Transverse colon (tissue), 4 donors: ENCODE measurements around the gene GRM7. TPM values are rescaled to one million over a fixed set of nuclear protein-coding genes. Genes with fewer than 3 reads are reported as not detected.
A peak's percentile ranks its signal among the peaks of the same experiment; 100 is the strongest.

Experiments
- DNase-seq: peaks from one replicate; pipeline ENCODE4 v3.0.0-alpha.2; 2019
- H3K27ac ChIP-seq, 4 donors: fragments of 200-600 bp; sonication (generic); 2 replicates each; pipeline ENCODE4 v1.5.1; 2016 to 2018; ENCODE audit warnings: inconsistent platforms in 4 of 4
- H3K27me3 ChIP-seq: fragments of 200-600 bp; sonication (generic); 2 replicates; pipeline ENCODE4 v1.5.1; 2017; ENCODE audit warnings: inconsistent platforms
- H3K36me3 ChIP-seq, 4 donors: fragments of 200-600 bp; sonication (generic); 2 replicates each; pipeline ENCODE4 v1.5.1; 2017 to 2019; ENCODE audit warnings: inconsistent platforms in 4 of 4
- H3K4me1 ChIP-seq, 4 donors: fragments of 200-600 bp; sonication (generic); 2 replicates each; pipeline ENCODE4 v1.5.1; 2017 to 2020; ENCODE audit warnings: inconsistent platforms in 4 of 4
- H3K4me3 ChIP-seq, 4 donors: fragments of 200-600 bp; sonication (generic); 1 replicate in 1 of 4; 2 replicates in 3 of 4; pipeline versions ENCODE4 v1.5.1 to v1.6.1; 2017 to 2019; ENCODE audit warnings: inconsistent platforms in 4 of 4
- H3K9me3 ChIP-seq, 2 donors: fragments of 200-600 bp; sonication (generic); 2 replicates each; pipeline ENCODE4 v1.5.1; 2017 to 2019; ENCODE audit warnings: inconsistent platforms in 2 of 2
- CTCF ChIP-seq, 5 experiments: fragments of 200-600 bp in 3 of 5; fragments of 450-650 bp in 2 of 5; sonication (generic) in 3 of 5; IDR thresholded peaks; 1 replicate in 2 of 5; 2 replicates in 3 of 5; pipeline ENCODE4 v1.5.1; 2016 to 2017; ENCODE audit warnings: antibody characterized with exemption in 5 of 5, inconsistent platforms in 3 of 5, mild to moderate bottlenecking in 2 of 5, moderate library complexity in 1 of 5
- EP300 ChIP-seq: sonication (generic); formaldehyde crosslinking; IDR thresholded peaks from one replicate; pipeline ENCODE4 v1.6.1; 2017; ENCODE audit warnings: antibody characterized with exemption, low read depth
- POLR2A ChIP-seq: fragments of 450-650 bp; IDR thresholded peaks from one replicate; pipeline ENCODE4 v1.6.1; 2016; ENCODE audit warnings: antibody characterized with exemption, mild to moderate bottlenecking, moderate library complexity
- POLR2AphosphoS5 ChIP-seq, 3 donors: sonication (generic); formaldehyde crosslinking; IDR thresholded peaks; one replicate each; pipeline ENCODE4 v1.6.1; 2016; ENCODE audit warnings: antibody characterized with exemption in 3 of 3
- WGBS, 2 donors: methylation state at CpG; one replicate each; pipeline ENCODE4 v1.1.5; 2018; ENCODE audit warnings: low coverage in 1 of 2; 5-methylcytosine and 5-hydroxymethylcytosine counted together
- in situ Hi-C, 4 donors: fragments of 200-750 bp; cut with MboI; loops; one replicate each; pipeline versions ENCODE4 v1.15.0 to v1.15.1; 2017; ENCODE audit warnings: low sequenced_read_pairs in 3 of 4, low pct_ligation_motif_present in 1 of 4, low pct_unique_long_range_greater_than_20kb in 1 of 4
- intact Hi-C: fragments of 100-400 bp; cut with DNase I; formaldehyde crosslinking; loops from one replicate; pipeline ENCODE4 v1.15.1; 2023; ENCODE audit warnings: low total_unique reads
- total RNA-seq, 4 donors: library from RNA; depleted of rRNA; stranded (reverse); fragments of >200 nt; gene quantifications; one replicate each; pipeline ENCODE4 v1.1.0, GENCODE V29; 2016

GRM7 gene
- total RNA-seq, 4 donors from 2014 or later: 0.14 to 0.20 (median 0.16) TPM; not detected in 1

DNA sequence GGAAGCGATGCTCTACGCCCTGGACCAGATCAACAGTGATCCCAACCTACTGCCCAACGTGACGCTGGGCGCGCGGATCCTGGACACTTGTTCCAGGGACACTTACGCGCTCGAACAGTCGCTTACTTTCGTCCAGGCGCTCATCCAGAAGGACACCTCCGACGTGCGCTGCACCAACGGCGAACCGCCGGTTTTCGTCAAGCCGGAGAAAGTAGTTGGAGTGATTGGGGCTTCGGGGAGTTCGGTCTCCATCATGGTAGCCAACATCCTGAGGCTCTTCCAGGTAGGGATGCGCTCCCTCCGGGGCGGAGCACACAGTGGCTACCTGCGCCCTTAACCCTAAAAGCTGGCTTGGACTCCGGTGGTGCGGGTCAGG lies 698 bp downstream of the GRM7 start:
- Histone ChIP-seq H3K4me3 (peak overlapping the region in 2 of 4 donors; percentile 18 to 37), H3K27ac (no peak overlapping the region), H3K4me1 (peaks cover 0 to 4% (median 0%) of the 10 kb centered on the region in 4 donors), H3K36me3 (no peaks in the 10 kb centered on the region), H3K27me3 (peaks cover 49% of the 10 kb centered on the region), H3K9me3 (no peaks in the 10 kb centered on the region)
- intact Hi-C loops: no loop called here
- WGBS, 2 donors: 26% methylated on average over 30 of the region's 30 CpGs; no CpG with 5 or more reads in 1 of the 2 donors
- no peak for TF ChIP-seq POLR2A
- no peak for TF ChIP-seq CTCF (IDR thresholded peaks at IDR 0.05)
- no peak for TF ChIP-seq POLR2AphosphoS5 (IDR thresholded peaks at IDR 0.05)
- TF ChIP-seq EP300: no peak
- in situ Hi-C loops: no loop called here
- DNase-seq: no peak

DNA sequence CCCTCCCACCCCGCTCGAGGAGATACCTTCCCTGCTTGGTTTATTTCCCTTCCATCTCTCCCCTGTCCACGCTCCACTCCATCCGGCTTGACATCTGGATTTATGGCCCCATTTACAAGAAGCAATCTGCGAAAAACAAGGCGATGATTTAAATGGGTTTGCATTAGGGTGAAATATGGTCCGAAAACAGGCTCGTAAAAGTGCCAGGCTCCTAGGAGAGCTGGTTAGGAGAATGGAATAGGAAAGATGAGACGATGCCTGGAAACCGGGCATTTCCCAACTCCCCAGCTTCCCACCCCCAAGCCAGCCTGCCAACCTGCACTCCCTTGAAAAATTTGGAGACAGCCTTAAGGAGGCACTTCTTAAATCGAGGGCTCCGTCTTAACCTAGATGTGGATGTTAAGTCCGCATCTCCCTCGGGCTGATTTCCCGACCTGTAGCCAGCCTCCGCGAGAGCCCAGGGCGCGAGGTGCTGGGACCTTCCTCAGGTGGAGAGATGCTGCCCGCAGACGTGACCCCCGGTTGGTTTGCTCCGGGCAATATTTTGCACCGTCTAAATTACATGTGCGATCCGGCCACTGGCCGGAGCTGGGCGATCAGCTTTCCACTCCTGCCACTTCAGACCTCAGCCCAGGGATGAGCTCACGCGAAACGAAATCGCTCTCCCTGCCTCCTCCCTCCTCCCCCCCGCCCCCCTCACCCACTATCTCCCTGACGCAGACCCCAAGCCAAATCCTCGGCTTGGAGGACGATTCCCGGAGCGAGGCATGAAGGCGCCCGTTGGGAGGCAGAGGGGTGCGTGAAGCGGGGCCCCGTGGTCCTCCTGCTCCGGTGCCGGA lies 1.3 kb downstream of the GRM7 start:
- Histone ChIP-seq H3K9me3 (no peaks in the 10 kb centered on the region), H3K4me3 (peak overlapping the region in 1 of 4 donors; percentile 37), H3K27me3 (peaks cover 49% of the 10 kb centered on the region), H3K4me1 (peaks cover 0 to 4% (median 0%) of the 10 kb centered on the region in 4 donors), H3K27ac (no peak overlapping the region), H3K36me3 (no peaks in the 10 kb centered on the region)
- in situ Hi-C loops (no loop called here), intact Hi-C loops (no loop called here)
- 20 to 24% methylated on average over 1 to 45 of the region's 45 CpGs for WGBS, 2 donors
- no peak for TF ChIP-seq EP300
- no peak for TF ChIP-seq POLR2AphosphoS5 (IDR thresholded peaks at IDR 0.05)
- TF ChIP-seq POLR2A: no peak
- no peak for TF ChIP-seq CTCF (IDR thresholded peaks at IDR 0.05)
- no peak for DNase-seq

DNA sequence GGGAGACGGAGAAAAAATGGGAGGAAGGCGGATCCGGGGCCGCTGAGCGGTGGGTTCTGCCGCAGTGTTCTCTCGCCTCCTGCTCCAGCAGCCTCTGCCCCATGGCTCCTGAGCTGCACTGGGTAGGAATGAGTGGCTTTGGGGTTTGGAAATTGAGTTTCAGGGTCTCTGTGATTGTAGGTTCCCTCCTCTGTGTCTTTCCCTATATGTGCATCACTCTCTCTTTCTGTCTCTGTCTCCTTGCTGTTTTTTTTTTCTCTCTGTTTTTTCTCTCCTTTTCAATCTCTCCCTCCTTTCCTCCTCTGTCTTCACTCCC lies 1.9 kb downstream of the GRM7 start:
- H3K4me1 ChIP-seq: peaks cover 0 to 4% (median 0%) of the 10 kb centered on the region in 4 donors
- WGBS, 2 donors: 25% methylated on average over 7 of the region's 7 CpGs; no CpG with 5 or more reads in 1 of the 2 donors
- no peaks in the 10 kb centered on the region for H3K9me3 ChIP-seq
- TF ChIP-seq POLR2AphosphoS5 (IDR thresholded peaks at IDR 0.05) (no peak), POLR2A (no peak), CTCF (IDR thresholded peaks at IDR 0.05) (no peak), EP300 (no peak)
- no peak for DNase-seq
- H3K36me3 ChIP-seq: no peaks in the 10 kb centered on the region
- no peak overlapping the region for H3K27ac ChIP-seq
- intact Hi-C loops (no loop called here), in situ Hi-C loops (no loop called here)
- peaks cover 49% of the 10 kb centered on the region for H3K27me3 ChIP-seq
- peak overlapping the region in 1 of 4 donors; percentile 37 for H3K4me3 ChIP-seq

DNA sequence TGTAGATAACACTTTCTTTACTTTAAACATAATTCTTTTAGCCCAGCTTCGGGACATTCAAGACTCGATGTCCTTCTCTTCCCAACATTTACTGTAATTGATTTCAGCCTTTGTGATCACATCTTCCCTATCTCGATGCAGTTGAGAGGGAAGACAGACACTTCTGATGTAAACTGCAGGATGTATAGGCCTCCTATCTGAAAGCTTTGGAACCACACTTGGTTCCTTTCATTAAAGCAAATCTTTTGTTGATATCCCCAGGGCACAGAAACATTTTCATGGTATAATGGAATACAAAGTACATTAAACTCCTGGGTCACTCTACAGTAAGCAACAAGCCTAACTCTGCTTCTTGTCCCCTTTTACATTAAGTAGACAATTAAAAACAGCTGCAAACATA lies 6.4 kb downstream of the GRM7 start:
- no peak for DNase-seq
- in situ Hi-C loops (no loop called here), intact Hi-C loops (no loop called here)
- Histone ChIP-seq H3K36me3 (no peaks in the 10 kb centered on the region), H3K4me3 (no peak overlapping the region), H3K4me1 (no peaks in the 10 kb centered on the region), H3K27me3 (peaks cover 26% of the 10 kb centered on the region), H3K9me3 (no peaks in the 10 kb centered on the region), H3K27ac (no peak overlapping the region)
- TF ChIP-seq EP300 (no peak), CTCF (IDR thresholded peaks at IDR 0.05) (no peak), POLR2AphosphoS5 (IDR thresholded peaks at IDR 0.05) (no peak), POLR2A (no peak)
- 66 to 100% methylated on average over 2 to 3 of the region's 3 CpGs for WGBS, 2 donors
